Measurements from ENCODE around the gene FLT1.

Gene FLT1

GRCh38 chr13:28485996-28486543 is 8.9 kb downstream of the FLT1 start:
- DNase-seq: no peak

DNA sequence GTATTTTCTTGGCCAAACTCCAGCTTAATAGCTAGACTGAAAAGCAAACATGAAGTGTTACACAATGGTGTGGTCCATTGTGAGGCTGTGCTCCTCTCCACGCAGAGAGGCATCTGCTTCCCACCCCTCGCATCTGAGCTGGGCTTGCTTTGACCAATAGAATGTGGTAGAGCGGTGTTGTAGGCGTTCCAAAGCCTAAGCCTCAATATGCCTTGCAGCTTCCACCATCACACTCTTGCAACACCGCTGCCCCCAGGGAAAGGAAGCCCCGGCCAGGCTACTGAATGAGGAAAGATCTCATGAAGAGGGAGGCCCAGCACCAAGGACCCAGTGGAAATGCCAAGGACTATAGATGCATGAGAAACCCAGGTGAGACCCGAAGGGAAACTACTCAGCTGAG is 9.4 kb downstream of the FLT1 start:
- no peak for DNase-seq

DNA sequence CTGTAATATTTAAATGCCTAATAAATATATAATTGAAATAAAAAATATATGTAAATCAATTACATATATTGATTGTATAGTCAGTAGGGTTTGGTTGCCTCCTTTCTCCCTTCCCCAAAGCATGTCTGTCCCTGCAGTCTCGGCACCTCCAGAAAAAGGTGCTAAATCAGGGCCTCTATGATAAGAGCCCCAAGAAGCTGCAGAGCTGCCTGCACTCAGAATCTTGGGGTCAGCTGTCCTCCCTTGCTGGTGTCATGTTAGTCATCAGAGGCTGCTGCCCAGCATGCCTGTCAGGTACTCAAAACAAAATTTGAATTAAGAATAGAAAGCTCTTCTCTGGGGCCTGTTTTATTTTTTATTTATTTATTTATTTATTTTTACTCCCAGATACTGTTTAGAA is 9.8 kb downstream of the FLT1 start:
- DNase-seq: no peak

DNA sequence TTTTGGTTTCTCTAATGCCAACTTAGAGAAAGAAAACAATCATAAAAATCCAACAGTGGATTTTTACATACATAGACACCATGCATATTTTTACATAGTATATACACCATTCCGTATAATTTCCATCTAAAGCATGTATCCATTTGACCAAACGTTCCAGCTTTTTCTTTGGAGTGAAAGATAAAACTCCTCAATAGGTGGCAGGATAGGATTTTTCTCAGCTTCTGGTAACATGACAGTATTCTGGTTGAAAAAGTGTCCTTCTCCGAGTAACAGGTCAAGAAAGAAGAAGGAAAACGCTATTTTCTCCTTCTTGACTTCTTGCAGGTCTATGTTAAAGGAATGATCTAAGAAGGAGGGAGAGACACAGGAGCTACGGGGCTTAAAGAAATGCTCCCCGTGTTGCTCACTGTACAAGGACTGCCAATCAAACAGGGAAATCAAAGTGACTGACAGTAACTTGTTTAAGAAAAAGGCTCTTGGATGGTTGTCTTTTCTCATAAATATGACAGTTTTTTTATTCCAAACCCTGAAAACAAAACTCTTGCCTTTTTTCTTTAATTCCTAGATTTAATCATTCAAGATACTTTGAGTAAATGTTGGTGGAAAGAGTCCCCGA is 11.5 kb downstream of the FLT1 start:
- DNase-seq: no peak

DNA sequence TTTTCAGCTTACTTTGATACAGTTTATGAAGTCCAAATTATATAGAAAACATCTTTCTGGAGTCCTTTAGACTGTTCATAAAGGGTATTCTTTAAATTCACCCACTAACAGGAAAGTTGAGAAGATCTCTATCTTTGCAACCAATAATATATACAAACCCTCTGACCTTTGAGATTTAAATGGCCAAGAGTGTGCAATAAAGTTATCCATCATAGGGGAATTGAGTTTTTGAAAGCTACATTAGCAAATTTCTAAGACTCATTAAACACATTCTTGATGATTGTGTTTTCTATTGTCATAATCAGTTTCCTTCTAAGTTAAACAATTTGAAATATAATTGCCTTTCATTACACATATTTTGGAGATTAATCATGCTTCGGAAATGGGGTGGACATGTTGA is 15.9 kb downstream of the FLT1 start:
- DNase-seq: no peak

- DNase-seq: no peak
These were observed 16.8 kb downstream of the FLT1 start for GRCh38 chr13:28478127-28478526.

DNA sequence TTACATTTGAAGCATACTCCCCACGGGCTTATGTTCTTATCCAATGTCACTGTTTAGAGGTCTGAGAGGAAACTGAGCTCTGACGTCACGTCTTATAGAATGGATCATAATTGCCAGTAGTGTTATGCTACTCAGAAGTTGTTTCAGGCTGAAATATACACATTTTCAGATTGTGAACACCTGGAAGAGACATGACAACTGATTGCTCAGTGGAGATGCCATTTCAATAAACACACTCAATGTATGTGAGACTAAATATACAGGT is 17.3 kb downstream of the FLT1 start:
- no peak for DNase-seq

DNA sequence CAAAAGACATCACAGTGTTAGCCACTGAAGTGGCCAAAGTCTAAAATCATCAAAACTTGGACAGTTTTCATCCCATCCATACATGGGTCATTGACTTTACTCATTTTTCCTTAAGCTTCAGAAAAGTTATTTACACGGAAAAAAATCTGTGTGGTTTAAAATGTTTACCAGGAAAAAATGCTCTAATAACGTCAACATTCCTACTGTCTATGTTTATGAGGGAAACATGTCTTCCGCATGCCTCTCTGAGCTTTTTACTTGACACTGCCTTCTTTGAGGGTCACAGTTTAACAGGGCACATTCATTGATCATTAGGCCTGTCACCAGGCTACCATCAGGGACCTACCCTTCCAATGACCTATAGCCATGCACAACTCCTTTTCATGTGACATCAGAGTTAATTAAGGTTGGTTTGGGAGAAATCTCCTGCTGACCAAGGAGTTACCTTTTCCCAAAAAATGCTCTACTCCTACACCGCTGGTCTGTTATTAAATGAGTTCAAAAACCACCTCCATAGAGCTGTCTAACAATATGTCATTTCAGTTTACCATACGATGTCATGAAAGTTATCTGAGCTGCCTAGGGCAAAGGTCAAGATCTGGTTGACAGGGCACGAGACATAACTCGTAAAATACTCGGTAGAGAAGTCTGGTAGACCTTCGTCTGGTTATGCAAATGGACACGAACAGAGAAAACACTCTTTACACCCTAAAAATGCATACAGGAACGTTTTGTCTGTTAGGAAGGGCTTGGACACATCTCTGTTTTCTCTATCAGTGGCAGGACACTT is 17.8 kb downstream of the FLT1 start:
- no peak for DNase-seq

GRCh38 chr13:28475916-28476725 is 18.8 kb downstream of the FLT1 start:
- peak; percentile 52 for DNase-seq

GRCh38 chr13:28474491-28475134 is 20.3 kb downstream of the FLT1 start:
- no peak for DNase-seq

GRCh38 chr13:28473044-28473443 is 21.9 kb downstream of the FLT1 start:
- no peak for DNase-seq

DNA sequence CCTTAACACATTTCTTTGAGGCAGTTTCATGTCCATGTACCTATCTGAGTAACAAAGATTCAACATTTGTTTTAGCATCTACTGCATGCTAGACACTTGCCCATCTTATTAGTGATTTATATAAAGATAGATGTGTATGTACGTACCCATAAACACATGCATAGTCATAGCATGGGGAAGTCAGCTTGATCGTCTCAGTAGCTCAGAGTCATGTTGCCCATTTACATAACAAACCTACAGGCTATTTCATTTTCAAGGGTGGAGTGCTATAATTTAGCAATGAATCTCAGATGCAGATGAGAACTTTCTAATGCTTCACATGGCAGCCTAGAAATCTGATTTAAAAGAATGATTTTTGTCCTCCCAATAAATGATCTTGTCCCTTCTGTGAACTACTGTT is 23.5 kb downstream of the FLT1 start:
- DNase-seq: no peak

- no peak for DNase-seq
These were observed 24.6 kb downstream of the FLT1 start for GRCh38 chr13:28470296-28470695.

DNA sequence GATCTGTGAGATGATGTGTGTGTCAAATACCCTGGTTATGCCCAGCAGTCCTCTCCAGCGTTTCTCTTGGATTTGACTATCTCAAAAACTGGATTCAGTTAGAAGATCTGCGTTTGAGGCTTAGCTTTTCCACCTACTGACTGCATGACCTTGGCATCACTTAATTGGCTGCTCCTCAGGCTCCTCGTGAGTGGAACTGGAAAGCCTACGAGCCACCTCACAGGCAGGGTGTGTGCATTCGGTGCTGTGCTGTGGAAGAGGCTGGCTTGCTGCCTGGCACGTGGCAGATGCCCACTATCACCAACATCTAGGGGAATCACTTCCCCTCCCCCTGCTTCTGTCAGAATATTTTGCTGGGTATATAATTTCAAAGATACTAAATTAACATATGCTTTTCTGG is 25.6 kb downstream of the FLT1 start:
- no peak for DNase-seq

DNA sequence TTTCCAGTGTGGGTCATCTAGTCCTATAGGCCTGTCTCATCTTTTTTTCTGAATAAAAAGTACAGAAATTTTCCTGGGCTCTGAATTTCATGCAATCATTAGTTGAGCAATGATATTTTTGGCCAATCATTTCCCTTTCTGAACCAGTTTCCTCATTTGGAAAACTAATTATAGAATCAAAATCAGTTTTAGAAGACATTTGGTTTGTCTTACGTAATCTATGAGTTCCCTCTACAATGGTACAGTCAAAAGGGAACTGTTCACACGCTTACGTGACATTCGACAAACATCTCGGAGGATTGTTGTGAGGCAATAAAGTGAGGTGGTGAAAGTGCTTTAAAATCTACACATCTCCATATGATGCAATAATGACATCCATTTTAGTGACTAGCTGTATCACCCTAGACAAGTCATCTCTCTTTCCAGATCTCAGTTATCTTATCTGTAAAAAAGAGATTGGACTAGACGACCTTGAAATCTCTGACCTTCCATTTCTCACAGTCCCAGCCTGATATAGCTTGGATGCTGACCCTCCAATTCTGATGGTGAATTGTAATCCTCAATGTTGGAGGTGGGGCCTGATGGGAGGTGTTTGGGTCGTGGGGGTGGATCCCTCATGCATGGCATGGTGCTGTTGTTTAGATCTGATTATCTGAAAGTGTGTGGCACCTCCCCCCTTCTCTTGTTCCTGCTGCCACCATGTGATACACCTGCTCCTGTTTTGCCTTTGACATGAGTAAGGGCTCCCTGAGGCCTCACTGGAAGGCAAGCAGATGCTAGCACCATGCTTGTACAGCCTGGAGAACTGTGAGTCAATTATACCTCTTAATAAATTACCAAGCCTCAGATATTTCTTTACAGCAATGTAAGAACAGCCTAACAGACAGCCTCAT is 26.7 kb downstream of the FLT1 start:
- DNase-seq: no peak

- no peak for DNase-seq
These were observed 27.9 kb downstream of the FLT1 start for GRCh38 chr13:28467034-28467433.

DNA sequence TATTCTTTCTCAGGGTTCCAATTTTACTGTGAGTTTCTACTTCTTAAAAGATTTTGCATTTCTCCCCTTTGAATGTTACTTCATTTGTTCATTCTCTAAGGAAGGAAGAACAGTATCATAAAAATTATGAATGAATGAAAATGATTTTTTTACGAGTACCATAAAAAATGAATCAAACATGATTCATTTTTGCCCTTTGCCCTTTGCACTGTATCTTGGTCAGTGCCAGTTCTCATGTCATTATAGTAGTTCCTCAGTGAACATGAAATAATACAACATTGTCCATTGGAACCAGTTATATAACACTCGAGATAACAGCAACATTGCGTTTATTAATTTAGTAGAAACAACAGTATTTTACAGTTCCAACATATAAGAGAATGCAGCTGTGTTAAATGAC is 28.8 kb downstream of the FLT1 start:
- DNase-seq: no peak

DNA sequence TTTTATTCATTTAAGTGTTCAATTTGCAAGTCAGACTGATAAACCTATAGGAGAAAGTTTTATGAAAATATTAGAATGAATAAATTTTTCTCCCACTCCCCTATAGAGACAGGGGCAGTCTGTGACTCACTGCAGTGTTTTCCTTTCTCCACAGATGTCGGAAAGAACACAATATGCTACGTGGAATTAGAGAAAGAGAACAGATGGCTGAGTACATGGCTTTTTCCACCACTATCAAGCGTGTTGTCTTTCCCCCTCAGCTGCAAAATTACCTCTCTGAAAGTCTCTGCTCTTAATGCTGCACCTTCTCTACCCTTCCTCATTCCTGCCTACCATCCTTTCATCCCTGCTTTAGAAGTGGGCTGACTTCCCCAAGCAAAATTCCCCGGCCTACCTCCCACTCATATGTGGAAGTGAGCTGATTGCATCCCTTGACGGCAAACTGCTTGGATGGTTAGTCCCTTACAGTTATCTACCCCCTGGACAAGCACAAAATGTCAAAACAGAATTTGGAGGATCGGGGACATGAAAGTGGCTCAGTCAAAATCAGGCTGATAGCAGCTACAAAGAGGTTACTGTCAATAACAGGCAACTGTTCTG is 30.0 kb downstream of the FLT1 start:
- peak; percentile 80 for DNase-seq

GRCh38 chr13:28463481-28463880 is 31.4 kb downstream of the FLT1 start:
- no peak for DNase-seq

DNA sequence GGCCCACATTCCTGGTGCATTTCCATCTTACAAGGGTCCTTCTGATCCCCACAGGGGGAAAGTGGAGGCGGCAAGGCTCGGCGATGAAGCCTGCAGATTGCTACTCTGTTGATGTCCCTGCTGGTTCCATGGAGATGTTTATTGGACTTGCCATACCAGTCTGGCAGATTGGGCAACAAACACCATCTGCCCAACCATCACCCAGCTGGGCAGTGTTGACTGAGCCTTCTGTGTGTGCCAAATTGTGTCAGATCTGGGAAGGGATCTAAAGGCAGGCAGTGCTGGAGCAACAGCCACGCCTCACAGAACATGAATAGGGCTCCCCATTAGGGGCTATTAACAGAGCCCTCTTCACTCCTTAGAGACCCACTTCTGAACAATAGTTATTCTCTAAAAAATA is 35.0 kb downstream of the FLT1 start:
- DNase-seq: no peak

- no peak for DNase-seq
These were observed 36.3 kb downstream of the FLT1 start for GRCh38 chr13:28458608-28459007.

DNA sequence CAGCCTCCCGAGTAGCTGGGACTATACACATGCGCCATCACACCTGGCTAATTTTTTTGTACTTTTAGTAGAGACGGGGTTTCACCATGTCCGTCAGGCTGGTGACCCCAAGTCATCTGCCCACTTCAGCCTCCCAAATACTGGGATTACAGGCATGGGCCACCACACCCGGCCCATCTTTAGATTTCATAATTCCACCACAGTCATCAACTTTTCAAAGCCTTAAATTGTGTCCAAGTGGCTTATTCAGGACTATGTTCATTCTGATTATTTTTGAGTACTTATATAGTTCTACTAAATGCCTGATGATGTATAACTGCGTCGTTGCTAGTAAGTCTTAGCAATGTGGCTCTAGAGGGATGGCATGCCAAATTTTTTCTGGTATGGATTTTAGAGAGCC is 36.9 kb downstream of the FLT1 start:
- no peak for DNase-seq
